OCI-LY3 (cell line): Measurements from ENCODE around the gene NTN3.

ENCODE experiments used
- H2AFZ ChIP-seq: fragments of 200-600, 300-600 bp; shearing (Covaris generic); 2 replicates; pipeline ENCODE4 v1.6.0; 2014; ENCODE audit warnings: antibody characterized with exemption, low read depth, low read length
- H3K27ac ChIP-seq: fragments of 200-600, 300-600 bp; sonication (generic); 2 replicates; pipeline ENCODE4 v1.5.1; 2014; ENCODE audit warnings: mild to moderate bottlenecking, low read length, moderate library complexity, mixed read lengths
- H3K27me3 ChIP-seq: fragments of 200-600, 300-600 bp; sonication (generic); 2 replicates; pipeline ENCODE4 v1.6.1; 2014; ENCODE audit warnings: low read depth, low read length, mixed read lengths
- H3K36me3 ChIP-seq: fragments of 200-600, 300-600 bp; sonication (generic); replicated peaks from 2 replicates; pipeline ENCODE3; 2014; ENCODE audit warnings: low read depth, low read length, mixed read lengths
- H3K4me1 ChIP-seq: fragments of 300-600, 200-600 bp; sonication (generic); 2 replicates; pipeline ENCODE4 v1.6.1; 2014; ENCODE audit warnings: low read length, mixed read lengths
- H3K4me2 ChIP-seq: fragments of 200-600, 300-600 bp; sonication (generic); 2 replicates; pipeline ENCODE4 v1.6.1; 2014; ENCODE audit warnings: low read length, mixed read lengths
- H3K4me3 ChIP-seq: fragments of 300-600, 200-600 bp; sonication (generic); 2 replicates; pipeline ENCODE4 v1.5.1; 2014; ENCODE audit warnings: antibody characterized with exemption, mild to moderate bottlenecking, low read length, moderate library complexity
- H3K79me2 ChIP-seq: fragments of 300-600, 200-600 bp; shearing (Covaris generic); 2 replicates; pipeline ENCODE4 v1.6.1; 2014; ENCODE audit warnings: mild to moderate bottlenecking, low read length, mixed read lengths
- H3K9ac ChIP-seq: fragments of 300-600, 200-600 bp; shearing (Covaris generic); 2 replicates; pipeline ENCODE4 v1.6.0; 2014; ENCODE audit warnings: mild to moderate bottlenecking, low read length, moderate library complexity
- H3K9me3 ChIP-seq: fragments of 200-600, 300-600 bp; shearing (Covaris generic); 2 replicates; pipeline ENCODE4 v1.6.1; 2014; ENCODE audit warnings: low read length, mixed read lengths; ENCODE audit not compliant: insufficient read depth
- H4K20me1 ChIP-seq: fragments of 200-600, 300-600 bp; sonication (generic); 2 replicates; pipeline ENCODE4 v1.6.1; 2016; ENCODE audit warnings: low read length, mixed read lengths; ENCODE audit not compliant: insufficient read depth
- CTCF ChIP-seq: fragments of 200-600, 300-600 bp; sonication (generic); IDR thresholded peaks from 2 replicates; pipeline ENCODE4 v1.5.1; 2014; ENCODE audit warnings: antibody characterized with exemption, low read length, low read depth
- EZH2phosphoT487 ChIP-seq: fragments of 200-600 bp; shearing (Covaris generic); IDR thresholded peaks from 2 replicates; pipeline ENCODE4 v1.6.1; 2018; ENCODE audit warnings: antibody characterized with exemption, mixed run types, low read depth

NTN3 gene

GRCh38 chr16:2456551-2457153 lies 14.4 kb upstream of the NTN3 start:
- TF ChIP-seq EZH2phosphoT487, result no peak
- TF ChIP-seq CTCF, result no peak
- no peaks in the 10 kb centered on the region for H3K9me3 ChIP-seq
- peaks cover 45% of the 10 kb centered on the region for H3K36me3 ChIP-seq
- no peak overlapping the region for H3K4me2 ChIP-seq
- H3K4me1 ChIP-seq, result peaks cover 16% of the 10 kb centered on the region; the same call in 1 of the 2 replicates
- 0 out of 2 replicates have a peak, but pooled peaks cover 4% of the 10 kb centered on the region for H4K20me1 ChIP-seq
- H3K27ac ChIP-seq, result no peak overlapping the region
- H3K9ac ChIP-seq, result no peak overlapping the region
- H3K27me3 ChIP-seq, result no peaks in the 10 kb centered on the region
- H3K79me2 ChIP-seq, result no peaks in the 10 kb centered on the region
- H3K4me3 ChIP-seq, result no peak overlapping the region
- no peak overlapping the region for H2AFZ ChIP-seq

- Histone ChIP-seq H3K4me3 (no peak overlapping the region), H3K4me1 (peaks cover 16% of the 10 kb centered on the region; the same call in 1 of the 2 replicates), H3K27me3 (no peaks in the 10 kb centered on the region), H4K20me1 (0 out of 2 replicates have a peak, but pooled peaks cover 4% of the 10 kb centered on the region), H3K27ac (no peak overlapping the region), H3K9ac (no peak overlapping the region), H2AFZ (no peak overlapping the region), H3K36me3 (peaks cover 39% of the 10 kb centered on the region), H3K79me2 (no peaks in the 10 kb centered on the region), H3K9me3 (no peaks in the 10 kb centered on the region), H3K4me2 (no peak overlapping the region)
- TF ChIP-seq EZH2phosphoT487 (no peak), CTCF (no peak)
These were observed 13.8 kb upstream of the NTN3 start for GRCh38 chr16:2457267-2457666.

- H3K27me3 ChIP-seq, result no peaks in the 10 kb centered on the region
- H3K9ac ChIP-seq, result no peak overlapping the region
- H3K4me3 ChIP-seq, result no peak overlapping the region
- H2AFZ ChIP-seq, result no peak overlapping the region
- H3K9me3 ChIP-seq, result no peaks in the 10 kb centered on the region
- peaks cover 16% of the 10 kb centered on the region; the same call in 1 of the 2 replicates for H3K4me1 ChIP-seq
- TF ChIP-seq EZH2phosphoT487 (no peak), CTCF (no peak)
- H4K20me1 ChIP-seq, result no peaks in the 10 kb centered on the region
- no peak overlapping the region for H3K27ac ChIP-seq
- no peak overlapping the region for H3K4me2 ChIP-seq
- peaks cover 32% of the 10 kb centered on the region for H3K36me3 ChIP-seq
- no peaks in the 10 kb centered on the region for H3K79me2 ChIP-seq
These were observed 13.2 kb upstream of the NTN3 start for GRCh38 chr16:2457946-2458345.

- 0 out of 2 replicates have a peak overlapping the region, but pooled peaks have one; percentile 67 for H2AFZ ChIP-seq
These were observed 12.0 kb upstream of the NTN3 start for GRCh38 chr16:2458887-2459646.

More at GRCh38 chr16:2458887-2459646, 12.0 kb upstream of the NTN3 start:
- Histone ChIP-seq H3K9ac (peak overlapping the region; percentile 63), H3K79me2 (no peaks in the 10 kb centered on the region), H3K27me3 (no peaks in the 10 kb centered on the region), H3K4me3 (peak overlapping the region; percentile 76), H4K20me1 (no peaks in the 10 kb centered on the region), H3K36me3 (peaks cover 21% of the 10 kb centered on the region), H3K4me2 (peak overlapping the region; percentile 82), H3K4me1 (peaks cover 16% of the 10 kb centered on the region; the same call in 1 of the 2 replicates), H3K27ac (no peak overlapping the region), H3K9me3 (no peaks in the 10 kb centered on the region)
- no peak for TF ChIP-seq EZH2phosphoT487
- TF ChIP-seq CTCF, result no peak
